Activated CD4-positive, alpha-beta T cell treated with anti-CD3 and anti-CD28 coated beads, Interleukin-2, amount 50 U/mL, for 24 hours (primary cell): Measurements from ENCODE around the gene CDC34.

ENCODE experiments used
- DNase-seq, 2 donors: peaks; one replicate each; pipeline ENCODE4 v3.0.0-alpha.2; 2020; ENCODE audit warnings: low read depth in 1 of 2, low spot score in 1 of 2

The CDC34 gene

DNA sequence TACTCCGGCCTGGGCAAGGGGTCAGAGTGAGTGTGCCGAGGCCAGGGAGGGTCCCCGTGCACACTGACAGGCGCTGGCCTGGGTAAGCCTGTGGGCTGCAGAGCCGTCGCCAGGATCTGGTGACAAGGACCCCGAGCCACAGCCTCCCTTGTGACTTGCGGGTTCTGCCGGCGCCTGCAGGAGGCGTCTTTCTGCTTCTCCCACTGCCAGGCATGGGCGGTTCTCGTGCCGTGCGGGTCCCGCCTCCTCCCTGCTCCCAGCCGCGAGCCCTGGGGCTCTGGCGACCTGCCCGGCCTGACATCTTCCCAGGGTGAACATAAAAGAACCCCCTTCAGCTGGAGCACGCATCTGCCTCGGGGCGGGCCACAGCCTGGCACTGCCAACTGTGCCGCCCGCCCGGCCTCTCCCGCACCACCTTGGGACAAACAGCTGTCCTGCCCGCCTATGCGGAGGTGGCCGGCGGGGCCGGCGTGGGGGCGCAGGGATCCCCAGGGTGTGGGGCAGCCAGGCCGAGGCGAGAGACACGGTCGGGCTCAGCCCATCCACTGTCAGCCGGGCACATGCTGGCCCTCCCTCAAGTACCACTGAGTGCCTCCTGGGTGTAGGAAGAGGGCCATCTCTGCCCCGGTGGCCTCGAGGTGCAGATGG, 56.7 kb downstream of the CDC34 start:
- DNase-seq, result peak in 1 of 2 donors; percentile 59

DNA sequence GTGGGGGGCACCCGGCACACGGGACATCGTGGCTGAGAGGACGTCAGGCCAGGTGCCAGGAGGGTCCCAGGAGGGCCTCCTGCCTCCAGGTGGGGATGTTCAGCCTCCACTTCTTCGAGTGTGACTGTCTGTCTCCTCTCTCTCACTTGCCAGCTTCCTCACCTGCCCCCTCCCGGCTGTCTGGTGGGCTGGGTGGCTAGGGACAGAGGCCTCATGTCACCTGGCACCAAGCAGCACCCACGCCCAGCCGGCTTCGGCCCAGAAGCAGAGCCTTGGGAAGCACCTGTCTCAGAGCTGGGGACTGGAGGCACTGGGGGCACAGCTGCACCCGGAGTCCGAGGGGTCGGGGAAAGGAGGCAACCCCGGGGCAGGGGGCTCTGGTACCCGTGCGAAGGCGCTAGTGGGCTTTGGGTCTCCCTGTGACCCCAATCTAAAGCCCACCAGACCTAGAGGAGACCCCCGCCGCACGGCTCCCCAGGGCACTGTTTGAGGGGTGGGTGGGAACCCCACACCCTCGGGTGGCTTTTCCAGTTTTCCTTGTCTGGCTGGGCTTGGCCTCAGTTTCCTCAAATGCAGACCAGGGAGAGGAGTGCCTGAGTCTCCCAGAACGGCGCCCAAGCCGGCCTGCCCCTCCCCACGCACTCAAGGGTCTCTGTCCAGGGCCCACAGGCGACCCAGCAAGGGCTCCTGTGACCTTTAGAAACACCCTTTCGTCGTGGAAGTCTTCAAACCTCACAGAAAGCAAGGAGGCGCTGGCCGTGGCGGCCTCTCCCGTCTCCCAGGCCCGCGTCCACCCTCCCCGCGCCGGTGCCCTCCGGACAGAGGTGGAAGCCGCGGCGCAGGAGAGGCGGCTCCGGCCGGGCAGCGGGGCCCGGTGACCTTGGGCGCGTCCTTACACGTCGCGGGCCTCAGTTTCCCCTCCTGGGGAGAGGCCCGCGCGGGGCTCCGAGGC, 57.5 kb downstream of the CDC34 start:
- no peak for DNase-seq

DNA sequence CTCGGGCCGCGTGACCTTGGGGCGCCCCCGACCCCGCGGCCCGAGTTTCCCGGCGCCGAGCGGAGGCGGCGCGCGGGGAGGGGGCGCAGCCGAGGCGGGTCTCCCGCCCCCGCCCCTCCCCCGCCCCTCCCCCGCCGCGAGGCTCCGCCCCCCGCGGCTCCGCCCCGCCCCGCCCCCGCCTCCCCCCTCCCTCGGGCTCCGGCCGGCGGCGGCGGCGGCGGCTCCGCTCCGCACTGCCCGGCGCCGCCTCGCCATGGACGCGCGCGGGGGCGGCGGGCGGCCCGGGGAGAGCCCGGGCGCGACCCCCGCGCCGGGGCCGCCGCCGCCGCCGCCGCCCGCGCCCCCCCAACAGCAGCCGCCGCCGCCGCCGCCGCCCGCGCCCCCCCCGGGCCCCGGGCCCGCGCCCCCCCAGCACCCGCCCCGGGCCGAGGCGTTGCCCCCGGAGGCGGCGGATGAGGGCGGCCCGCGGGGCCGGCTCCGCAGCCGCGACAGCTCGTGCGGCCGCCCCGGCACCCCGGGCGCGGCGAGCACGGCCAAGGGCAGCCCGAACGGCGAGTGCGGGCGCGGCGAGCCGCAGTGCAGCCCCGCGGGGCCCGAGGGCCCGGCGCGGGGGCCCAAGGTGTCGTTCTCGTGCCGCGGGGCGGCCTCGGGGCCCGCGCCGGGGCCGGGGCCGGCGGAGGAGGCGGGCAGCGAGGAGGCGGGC, 58.3 kb downstream of the CDC34 start, which contains the start of gene HCN2:
Gene HCN2 (plus strand): TSS at position 189 of the 703 bp plus-strand sequence. CDS start 65 bp downstream, at position 254.
- no peak for DNase-seq

DNA sequence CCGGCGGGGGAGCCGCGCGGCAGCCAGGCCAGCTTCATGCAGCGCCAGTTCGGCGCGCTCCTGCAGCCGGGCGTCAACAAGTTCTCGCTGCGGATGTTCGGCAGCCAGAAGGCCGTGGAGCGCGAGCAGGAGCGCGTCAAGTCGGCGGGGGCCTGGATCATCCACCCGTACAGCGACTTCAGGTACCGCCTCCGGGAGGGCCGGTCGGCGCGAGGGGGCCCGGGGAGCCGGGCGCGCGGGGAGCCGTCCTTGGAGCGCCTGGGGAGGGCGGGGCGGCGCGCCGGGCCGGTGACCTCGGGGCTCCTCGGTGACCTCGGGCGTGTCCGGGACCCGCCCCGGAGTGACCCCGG, 58.8 kb downstream of the CDC34 start:
- DNase-seq, result no peak

DNA sequence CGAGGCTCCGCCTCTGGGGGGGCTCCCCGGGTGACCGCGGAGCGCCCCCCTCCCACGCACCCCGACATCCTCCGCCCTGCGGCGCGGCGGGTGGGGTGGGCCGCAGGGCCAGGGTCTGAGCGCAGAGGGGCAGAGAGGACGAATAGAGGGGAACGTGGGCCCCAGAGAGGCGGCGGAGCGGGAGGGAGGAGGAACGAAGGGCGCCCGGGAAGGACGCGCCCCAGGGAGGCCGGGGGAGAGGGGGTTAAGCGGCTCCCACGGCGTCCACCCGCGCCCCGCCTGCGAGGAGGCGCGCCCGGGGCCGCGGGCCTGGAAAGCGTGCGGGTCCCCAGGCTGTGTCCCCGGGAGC, 59.2 kb downstream of the CDC34 start:
- no peak for DNase-seq

DNA sequence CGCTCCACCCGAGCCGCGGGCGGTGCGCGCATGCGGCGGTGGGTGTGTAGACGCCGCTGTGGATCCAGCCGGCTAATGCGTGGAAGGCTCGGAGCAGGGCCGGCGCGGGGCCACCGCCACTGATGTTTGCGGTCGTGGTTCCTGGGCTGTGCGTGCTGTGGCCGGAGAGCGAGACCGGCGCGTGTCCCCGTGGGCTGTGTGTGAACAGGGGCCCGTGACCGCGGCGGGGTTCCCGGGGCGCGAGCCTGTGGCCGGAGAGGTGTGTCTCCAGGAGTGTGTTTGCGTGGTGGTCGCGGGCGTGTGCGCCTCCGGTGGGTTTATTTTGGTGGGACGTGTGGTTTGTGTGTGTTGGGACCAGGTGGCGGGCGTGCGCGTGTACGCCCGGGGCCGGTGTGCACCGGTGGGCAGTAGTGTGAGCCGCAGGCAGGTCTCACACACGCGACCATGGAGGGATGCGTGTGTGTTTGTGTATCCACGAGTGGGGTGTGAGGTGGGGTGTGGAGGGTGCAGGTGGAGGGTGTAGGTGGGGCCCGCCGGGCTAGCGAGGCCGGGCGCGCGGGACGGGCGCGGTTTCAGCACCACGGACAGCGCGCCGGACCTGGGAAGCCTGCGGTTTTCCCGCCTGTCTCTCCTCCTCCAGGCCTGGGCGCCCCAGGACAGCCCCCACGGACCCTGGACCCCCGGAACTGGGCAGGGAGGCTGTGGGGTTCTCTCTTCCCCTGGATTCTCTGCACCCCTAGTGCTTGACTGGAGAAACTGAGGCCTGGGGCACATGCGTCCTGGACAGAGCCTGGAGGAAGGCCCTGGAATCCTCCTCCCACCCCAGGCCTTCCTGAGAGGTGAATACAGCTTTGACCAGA, 59.8 kb downstream of the CDC34 start:
- no peak for DNase-seq
